Panc1 (cell line): Measurements from ENCODE around the gene FMO1. TPM values are rescaled to one million over a fixed set of nuclear protein-coding genes. Genes with fewer than 3 reads are reported as not detected.

Experiments
- ATAC-seq: fragments of 200-7000 bp; cut with Tn5 transposase; 2 replicates; pipeline ENCODE4 v1.9.1; 2020; ENCODE audit warnings: mild to moderate bottlenecking, moderate library complexity
- BruUV-seq: library from RNA; stranded (reverse); fragments of 400-500 nt; replicated peaks from 2 replicates; lab custom pipeline; 2021; lab: Mats Ljungman, UMichigan
- CTCF ChIA-PET: fragments of 300-600 bp; sonication (Branson Sonifier 250); formaldehyde crosslinking; loops from one replicate; lab custom pipeline; 2022; ENCODE audit warnings: antibody characterized with exemption; lab: Charles Lee
- POLR2A ChIA-PET: fragments of 300-600 bp; sonication (Branson Sonifier 250); formaldehyde crosslinking; loops from one replicate; lab custom pipeline; 2022; ENCODE audit warnings: antibody characterized with exemption; lab: Charles Lee
- DNase-seq: peaks from one replicate; pipeline ENCODE4 v3.0.0-alpha.2; 2010; ENCODE audit warnings: low read depth, low spot score
- H3K27ac ChIP-seq: 2 replicates; pipeline ENCODE4 v1.5.1; 2011; ENCODE audit warnings: mild to moderate bottlenecking, low read length, inconsistent platforms
- H3K27me3 ChIP-seq: fragments of 200-500 bp; sonication (Bioruptor generic); 2 replicates; pipeline ENCODE4 v1.6.0; 2014; ENCODE audit warnings: low read length, inconsistent platforms; ENCODE audit not compliant: control insufficient read depth, insufficient read depth
- H3K36me3 ChIP-seq: fragments of 200-500 bp; sonication (Bioruptor generic); 2 replicates; pipeline ENCODE4 v1.5.1; 2014; ENCODE audit warnings: inconsistent platforms, mild to moderate bottlenecking, low read length, moderate library complexity; ENCODE audit not compliant: control insufficient read depth, insufficient read depth
- H3K4me1 ChIP-seq: 2 replicates; pipeline ENCODE4 v1.5.1; 2011; ENCODE audit warnings: inconsistent platforms, mild to moderate bottlenecking, low read length, moderate library complexity; ENCODE audit not compliant: control insufficient read depth, insufficient read depth
- H3K4me3 ChIP-seq, 2 experiments: 2 replicates each; pipeline ENCODE4 v1.5.1; 2011 to 2012; ENCODE audit warnings: low read depth in 2 of 2, low read length in 2 of 2, mild to moderate bottlenecking in 2 of 2, inconsistent platforms in 1 of 2, moderate library complexity in 1 of 2
- H3K9me3 ChIP-seq: fragments of 200-500 bp; sonication (Bioruptor generic); 2 replicates; pipeline ENCODE4 v1.5.1; 2014; ENCODE audit warnings: low read depth, mild to moderate bottlenecking, inconsistent platforms, low read length, moderate library complexity; ENCODE audit not compliant: control insufficient read depth, insufficient read depth
- POLR2AphosphoS5 ChIP-seq: IDR thresholded peaks from 2 replicates; pipeline ENCODE4 v1.6.1; 2012; ENCODE audit warnings: mild to moderate bottlenecking, low read depth, low read length, moderate library complexity
- TCF7L2 ChIP-seq: IDR thresholded peaks from 2 replicates; pipeline ENCODE4 v1.6.1; 2011; ENCODE audit warnings: mild to moderate bottlenecking, low read depth, low read length, inconsistent platforms
- in situ Hi-C: cut with HindIII; loops from 2 replicates; pipeline ENCODE4 v1.10.0; 2016; ENCODE audit warnings: low sequenced_read_pairs, low pct_unique_long_range_greater_than_20kb
- intact Hi-C: fragments of 100-400 bp; cut with micrococcal nuclease; formaldehyde crosslinking; loops from one replicate; pipeline ENCODE4 v1.10.0; 2022; ENCODE audit not compliant: unreplicated experiment
- total RNA-seq: library from RNA; stranded (reverse); gene quantifications from one replicate; pipeline ENCODE4 v1.2.1, GENCODE V29; 2021; ENCODE audit not compliant: unreplicated experiment
- TF ChIP-seq, protein P1 (sequence below), 2 experiments: IDR thresholded peaks; 2 replicates each; pipeline ENCODE4 v1.6.1; 2011 to 2012; ENCODE audit warnings: low read depth in 2 of 2, control low read depth in 1 of 2, low read length in 1 of 2, mild to moderate bottlenecking in 1 of 2, moderate library complexity in 1 of 2; ENCODE audit not compliant: insufficient read depth in 1 of 2
- TF ChIP-seq, protein P2 (sequence below): fragments of 450-650 bp; IDR thresholded peaks from 2 replicates; pipeline ENCODE4 v1.5.1; 2017; ENCODE audit warnings: mild to moderate bottlenecking

FMO1 gene
- total RNA-seq, 1 experiment from 2014 or later: not detected

DNA sequence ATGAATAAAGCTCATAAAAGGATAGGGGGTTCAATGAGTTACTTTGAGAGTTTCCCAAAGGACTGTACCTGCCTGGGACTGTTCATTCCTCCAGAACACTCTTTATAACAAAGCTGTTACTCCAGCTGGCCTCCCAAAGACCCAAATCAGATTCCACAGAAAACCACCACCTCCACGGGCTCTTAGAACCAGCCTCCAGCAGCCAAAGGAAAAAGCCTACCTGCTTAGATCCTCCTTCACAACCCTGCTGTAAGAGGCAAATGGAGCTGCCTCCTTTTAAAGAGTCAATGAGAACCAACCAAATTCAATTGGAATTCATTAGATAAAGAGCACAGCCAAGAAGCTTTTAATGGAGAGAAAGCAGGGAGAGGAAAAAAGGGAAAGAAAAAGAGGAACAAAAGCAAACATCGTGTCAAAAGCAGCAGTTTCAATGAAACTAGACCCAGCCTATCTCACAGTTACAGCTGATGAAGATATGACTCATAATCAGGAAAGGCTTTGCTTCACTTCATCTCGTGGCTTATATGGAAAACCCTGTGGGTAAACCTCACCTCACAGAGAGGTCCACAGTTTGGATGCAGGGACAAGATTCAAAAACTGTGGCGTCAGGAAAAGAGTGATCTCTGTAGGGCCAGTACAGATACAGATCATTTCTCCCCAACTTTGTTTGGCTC lies 37.9 kb downstream of the FMO1 start:
- Histone ChIP-seq H3K4me1 (no peaks in the 10 kb centered on the region), H3K4me3 (no peak overlapping the region), H3K9me3 (no peaks in the 10 kb centered on the region), H3K27ac (no peak overlapping the region), H3K36me3 (no peaks in the 10 kb centered on the region), H3K27me3 (no peaks in the 10 kb centered on the region)
- TF ChIP-seq, protein P1, sequence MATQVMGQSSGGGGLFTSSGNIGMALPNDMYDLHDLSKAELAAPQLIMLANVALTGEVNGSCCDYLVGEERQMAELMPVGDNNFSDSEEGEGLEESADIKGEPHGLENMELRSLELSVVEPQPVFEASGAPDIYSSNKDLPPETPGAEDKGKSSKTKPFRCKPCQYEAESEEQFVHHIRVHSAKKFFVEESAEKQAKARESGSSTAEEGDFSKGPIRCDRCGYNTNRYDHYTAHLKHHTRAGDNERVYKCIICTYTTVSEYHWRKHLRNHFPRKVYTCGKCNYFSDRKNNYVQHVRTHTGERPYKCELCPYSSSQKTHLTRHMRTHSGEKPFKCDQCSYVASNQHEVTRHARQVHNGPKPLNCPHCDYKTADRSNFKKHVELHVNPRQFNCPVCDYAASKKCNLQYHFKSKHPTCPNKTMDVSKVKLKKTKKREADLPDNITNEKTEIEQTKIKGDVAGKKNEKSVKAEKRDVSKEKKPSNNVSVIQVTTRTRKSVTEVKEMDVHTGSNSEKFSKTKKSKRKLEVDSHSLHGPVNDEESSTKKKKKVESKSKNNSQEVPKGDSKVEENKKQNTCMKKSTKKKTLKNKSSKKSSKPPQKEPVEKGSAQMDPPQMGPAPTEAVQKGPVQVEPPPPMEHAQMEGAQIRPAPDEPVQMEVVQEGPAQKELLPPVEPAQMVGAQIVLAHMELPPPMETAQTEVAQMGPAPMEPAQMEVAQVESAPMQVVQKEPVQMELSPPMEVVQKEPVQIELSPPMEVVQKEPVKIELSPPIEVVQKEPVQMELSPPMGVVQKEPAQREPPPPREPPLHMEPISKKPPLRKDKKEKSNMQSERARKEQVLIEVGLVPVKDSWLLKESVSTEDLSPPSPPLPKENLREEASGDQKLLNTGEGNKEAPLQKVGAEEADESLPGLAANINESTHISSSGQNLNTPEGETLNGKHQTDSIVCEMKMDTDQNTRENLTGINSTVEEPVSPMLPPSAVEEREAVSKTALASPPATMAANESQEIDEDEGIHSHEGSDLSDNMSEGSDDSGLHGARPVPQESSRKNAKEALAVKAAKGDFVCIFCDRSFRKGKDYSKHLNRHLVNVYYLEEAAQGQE (IDR thresholded peaks at IDR 0.05; ENCODE audit: insufficient read depth in 1 of 2, low read depth in 2 of 2, low read length in 1 of 2): no peak
- TF ChIP-seq, protein P2, sequence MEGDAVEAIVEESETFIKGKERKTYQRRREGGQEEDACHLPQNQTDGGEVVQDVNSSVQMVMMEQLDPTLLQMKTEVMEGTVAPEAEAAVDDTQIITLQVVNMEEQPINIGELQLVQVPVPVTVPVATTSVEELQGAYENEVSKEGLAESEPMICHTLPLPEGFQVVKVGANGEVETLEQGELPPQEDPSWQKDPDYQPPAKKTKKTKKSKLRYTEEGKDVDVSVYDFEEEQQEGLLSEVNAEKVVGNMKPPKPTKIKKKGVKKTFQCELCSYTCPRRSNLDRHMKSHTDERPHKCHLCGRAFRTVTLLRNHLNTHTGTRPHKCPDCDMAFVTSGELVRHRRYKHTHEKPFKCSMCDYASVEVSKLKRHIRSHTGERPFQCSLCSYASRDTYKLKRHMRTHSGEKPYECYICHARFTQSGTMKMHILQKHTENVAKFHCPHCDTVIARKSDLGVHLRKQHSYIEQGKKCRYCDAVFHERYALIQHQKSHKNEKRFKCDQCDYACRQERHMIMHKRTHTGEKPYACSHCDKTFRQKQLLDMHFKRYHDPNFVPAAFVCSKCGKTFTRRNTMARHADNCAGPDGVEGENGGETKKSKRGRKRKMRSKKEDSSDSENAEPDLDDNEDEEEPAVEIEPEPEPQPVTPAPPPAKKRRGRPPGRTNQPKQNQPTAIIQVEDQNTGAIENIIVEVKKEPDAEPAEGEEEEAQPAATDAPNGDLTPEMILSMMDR: no peak
- TF ChIP-seq TCF7L2 (no peak), POLR2AphosphoS5 (no peak)
- CTCF ChIA-PET: interaction anchor here (0.6 kb wide), 1 partner anchor 97 kb away, joined by 3 read pairs; no protein-coding TSS in a partner anchor
- intact Hi-C loops: no loop called here
- no peak for DNase-seq
- POLR2A ChIA-PET: no interaction called here
- no TSS peak for BruUV-seq
- ATAC-seq: no peak
- in situ Hi-C loops: no loop called here

DNA sequence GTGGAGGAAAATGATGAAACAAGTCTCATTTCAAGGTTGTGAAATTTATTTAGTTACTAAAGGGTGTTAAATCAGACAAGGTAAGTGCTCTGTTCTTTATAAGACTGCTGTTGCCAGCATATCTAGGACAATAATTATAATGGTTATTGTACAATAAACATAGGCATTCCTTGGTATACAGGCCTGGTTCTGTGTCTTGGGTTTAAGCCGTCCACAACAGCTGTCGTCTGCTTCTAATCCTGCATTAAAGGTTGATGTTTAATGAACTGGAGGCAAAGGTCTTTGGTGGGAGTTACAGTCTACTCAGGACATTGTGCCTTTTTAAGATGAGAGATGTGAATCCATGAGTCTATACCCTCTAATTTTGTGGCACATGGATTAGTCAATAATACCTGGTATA lies 42.3 kb downstream of the FMO1 start:
- Histone ChIP-seq H3K4me1 (no peaks in the 10 kb centered on the region), H3K4me3 (no peak overlapping the region), H3K27ac (no peak overlapping the region), H3K36me3 (no peaks in the 10 kb centered on the region), H3K9me3 (no peaks in the 10 kb centered on the region), H3K27me3 (no peaks in the 10 kb centered on the region)
- intact Hi-C loops: no loop called here
- DNase-seq (no peak), ATAC-seq (no peak)
- in situ Hi-C loops: no loop called here
- ChIA-PET POLR2A (no interaction called here), CTCF (no interaction called here)
- TF ChIP-seq, protein P2: no peak
- TF ChIP-seq POLR2AphosphoS5: no peak
- no TSS peak for BruUV-seq
